HG03354 (cell line): ENCODE results near the gene INTS15.

Source experiments
- ATAC-seq: cut with Tn5 transposase; IDR thresholded peaks from one replicate; pipeline ENCODE4 v1.9.1; 2021; ENCODE audit warnings: mild to moderate bottlenecking; ENCODE audit not compliant: unreplicated experiment, poor library complexity, severe bottlenecking

Gene INTS15

GRCh38 chr7:6653071-6654003, 63.5 kb downstream of the INTS15 start:
- ATAC-seq: no peak

- no peak for ATAC-seq
These were observed 64.5 kb downstream of the INTS15 start for GRCh38 chr7:6654113-6654841.

- no peak for ATAC-seq
These were observed 65.2 kb downstream of the INTS15 start for GRCh38 chr7:6654842-6655610.

- ATAC-seq: no peak
These were observed 66.0 kb downstream of the INTS15 start for GRCh38 chr7:6655636-6656385.

- ATAC-seq: no peak
These were observed 66.6 kb downstream of the INTS15 start for GRCh38 chr7:6656413-6656812.
